ENCODE measurements around the gene PRKCE.

Gene PRKCE

DNA sequence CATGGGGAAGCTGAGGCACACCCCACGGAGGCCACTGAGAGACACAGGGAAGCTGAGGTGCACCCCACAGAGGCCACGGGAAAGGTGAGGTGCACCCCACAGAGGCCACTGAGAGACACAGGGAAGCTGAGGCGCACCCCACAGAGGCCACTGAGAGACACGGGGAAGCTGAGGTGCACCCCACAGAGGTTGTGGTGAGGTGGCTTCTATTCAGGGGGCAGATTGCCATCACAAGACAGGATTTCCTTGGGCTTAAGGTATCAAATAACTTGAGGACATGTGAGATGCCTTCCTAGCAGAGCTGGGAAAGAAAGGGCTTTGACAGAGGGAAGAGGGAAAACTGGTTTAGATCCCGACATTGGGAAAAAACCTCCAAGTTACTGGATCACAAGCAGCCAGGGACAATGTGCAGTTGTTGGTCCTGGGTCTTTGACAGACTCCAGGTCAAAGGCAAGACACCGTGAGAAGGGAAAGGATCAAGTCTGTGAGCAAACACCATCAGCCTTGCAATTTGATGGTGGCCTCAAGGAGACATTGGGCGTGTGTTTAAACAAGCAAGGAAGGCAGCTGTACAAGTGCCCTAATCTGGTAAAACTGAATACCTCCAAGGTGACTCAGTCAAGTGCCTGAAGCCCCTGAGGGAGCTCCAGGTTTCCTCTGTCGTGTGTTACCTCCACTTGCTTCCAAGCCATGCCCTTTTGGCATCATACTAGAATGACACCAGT, 512.5 kb downstream of the PRKCE start:
- DNase-seq (ENCODE audit: low read depth, low spot score), result no peak

DNA sequence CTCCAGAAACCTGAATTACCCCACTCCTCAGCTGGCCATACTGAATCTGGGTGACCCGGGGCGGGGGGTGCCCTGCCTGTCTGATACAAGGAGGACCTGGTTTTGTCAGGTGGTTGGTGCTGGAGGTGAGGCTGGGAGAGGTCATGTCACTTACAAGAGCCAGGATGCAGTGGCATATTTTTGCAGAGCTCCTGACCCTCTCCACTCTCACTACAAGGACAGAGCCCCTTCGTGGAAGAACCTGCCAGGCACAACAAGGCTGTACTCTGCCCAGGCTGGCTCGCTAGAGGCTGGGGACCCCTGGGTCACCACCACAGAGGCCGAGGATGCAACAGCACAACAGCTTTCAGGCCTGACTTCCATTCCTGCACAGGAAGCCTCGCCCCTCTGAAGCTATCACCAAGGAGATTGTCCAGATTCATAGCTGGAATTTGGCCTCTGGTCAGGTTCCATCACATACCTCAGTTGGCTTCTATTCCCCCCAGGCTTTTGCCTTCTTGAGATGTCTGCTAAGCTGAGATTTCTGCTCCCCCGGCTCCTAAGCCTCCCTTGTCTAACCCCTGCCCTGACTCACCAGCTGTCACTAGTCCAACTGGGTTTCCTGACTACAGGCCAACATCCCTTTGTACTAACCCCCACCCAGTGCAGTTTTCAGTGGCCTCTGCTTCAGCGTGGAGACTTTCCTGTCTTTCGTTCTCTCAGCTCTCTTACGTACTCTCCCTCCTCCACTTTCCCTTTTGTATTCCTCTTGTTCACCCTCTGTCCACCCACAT, 513.2 kb downstream of the PRKCE start:
- no peak for DNase-seq (ENCODE audit: low read depth, low spot score)

DNA sequence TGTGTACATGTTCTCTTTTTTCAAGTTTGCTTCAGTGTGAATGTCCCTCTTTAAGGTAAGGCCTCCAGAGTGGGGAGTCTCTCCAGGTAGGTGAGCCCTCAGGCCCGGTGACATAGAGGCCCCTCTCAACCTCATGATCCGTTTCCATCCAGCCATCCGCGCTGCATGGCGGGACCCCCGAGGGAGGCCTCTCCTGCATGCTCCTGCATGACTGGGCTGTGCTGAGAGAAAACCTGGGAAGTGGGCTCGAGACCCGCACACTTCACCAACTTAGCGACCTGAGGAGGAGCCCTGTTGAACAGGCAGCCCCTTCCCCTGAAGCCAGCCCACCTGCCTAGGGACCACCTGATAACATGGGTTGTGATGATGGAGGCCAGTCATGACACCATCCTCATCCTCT, 514.4 kb downstream of the PRKCE start:
- DNase-seq (ENCODE audit: low read depth, low spot score), result no peak

DNA sequence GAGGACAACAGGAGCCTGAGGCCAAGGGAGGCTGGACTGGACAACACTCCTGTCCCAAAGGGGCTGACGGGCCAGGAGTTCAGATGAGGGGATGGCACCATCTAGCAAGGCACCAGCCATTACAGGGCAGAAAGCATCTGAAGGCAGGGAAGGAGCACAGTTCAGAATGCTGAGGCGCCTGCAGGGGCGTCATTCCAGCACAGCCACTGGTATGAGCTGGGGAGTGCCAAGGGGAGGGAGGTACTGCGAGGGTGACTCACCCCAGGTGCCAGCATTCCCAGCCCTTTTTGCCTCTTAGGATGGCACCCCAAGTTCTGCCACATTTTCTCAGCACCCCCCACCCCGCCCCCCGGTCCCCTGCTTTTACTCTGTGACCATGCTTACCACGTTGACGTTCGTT, 515.9 kb downstream of the PRKCE start:
- DNase-seq (ENCODE audit: low read depth, low spot score), result no peak

DNA sequence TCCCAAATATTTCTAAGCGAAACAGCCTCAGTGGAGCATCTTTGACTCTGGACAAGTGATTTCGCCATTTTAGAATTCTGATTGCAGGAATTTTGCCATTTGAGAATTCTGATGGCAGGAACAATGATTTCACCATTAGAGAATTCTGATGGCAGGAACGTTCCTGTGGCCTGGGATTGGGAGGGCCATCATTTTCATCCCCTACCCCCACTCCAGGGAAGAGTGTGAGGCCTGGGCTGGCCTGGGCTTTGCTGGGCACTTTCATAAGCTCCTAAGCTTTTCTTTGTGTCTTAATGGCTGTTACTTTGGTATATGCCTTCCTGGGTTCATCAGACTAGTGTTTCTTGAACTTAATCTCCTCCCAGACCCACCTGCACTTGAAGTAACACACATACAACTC, 516.4 kb downstream of the PRKCE start:
- no peak for DNase-seq (ENCODE audit: low read depth, low spot score)

DNA sequence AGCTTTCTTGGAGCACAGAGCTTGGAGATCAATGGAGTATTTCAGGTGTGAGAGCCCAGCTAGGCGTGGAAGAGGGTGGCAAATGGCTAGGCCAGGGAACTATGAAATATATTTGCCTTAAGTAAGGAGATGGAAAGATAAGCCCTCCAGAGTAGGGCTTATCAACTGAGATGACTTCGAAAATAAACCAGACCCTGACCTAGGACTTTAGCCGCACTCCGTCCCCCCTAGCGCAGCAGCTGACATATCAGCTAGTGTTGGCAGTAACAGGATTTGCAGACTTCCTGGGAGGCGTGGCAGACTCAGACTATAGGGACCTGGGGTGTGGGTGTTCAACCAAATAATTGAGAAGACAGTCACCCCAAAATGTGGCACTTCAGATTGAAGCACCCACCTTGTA, 518.0 kb downstream of the PRKCE start:
- no peak for DNase-seq (ENCODE audit: low read depth, low spot score)

DNA sequence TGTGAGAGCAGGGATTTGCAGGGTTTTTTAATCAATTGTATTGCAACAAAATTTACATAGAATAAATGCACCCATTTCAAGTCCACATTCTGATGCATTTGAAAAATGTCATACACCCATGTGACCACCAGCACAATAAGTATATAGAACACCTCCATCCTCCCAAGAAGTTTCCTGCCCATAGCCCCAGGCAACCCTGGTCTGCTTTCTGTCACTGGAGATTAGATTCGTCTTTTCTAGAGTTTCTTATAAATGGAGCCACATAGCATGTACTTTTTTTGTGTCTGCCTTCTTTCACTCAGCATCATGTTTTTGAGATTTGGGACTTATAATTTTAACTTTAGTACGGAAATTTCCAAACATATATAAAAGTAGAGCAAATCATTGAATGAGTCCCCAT, 518.6 kb downstream of the PRKCE start:
- DNase-seq (ENCODE audit: low read depth, low spot score), result no peak

DNA sequence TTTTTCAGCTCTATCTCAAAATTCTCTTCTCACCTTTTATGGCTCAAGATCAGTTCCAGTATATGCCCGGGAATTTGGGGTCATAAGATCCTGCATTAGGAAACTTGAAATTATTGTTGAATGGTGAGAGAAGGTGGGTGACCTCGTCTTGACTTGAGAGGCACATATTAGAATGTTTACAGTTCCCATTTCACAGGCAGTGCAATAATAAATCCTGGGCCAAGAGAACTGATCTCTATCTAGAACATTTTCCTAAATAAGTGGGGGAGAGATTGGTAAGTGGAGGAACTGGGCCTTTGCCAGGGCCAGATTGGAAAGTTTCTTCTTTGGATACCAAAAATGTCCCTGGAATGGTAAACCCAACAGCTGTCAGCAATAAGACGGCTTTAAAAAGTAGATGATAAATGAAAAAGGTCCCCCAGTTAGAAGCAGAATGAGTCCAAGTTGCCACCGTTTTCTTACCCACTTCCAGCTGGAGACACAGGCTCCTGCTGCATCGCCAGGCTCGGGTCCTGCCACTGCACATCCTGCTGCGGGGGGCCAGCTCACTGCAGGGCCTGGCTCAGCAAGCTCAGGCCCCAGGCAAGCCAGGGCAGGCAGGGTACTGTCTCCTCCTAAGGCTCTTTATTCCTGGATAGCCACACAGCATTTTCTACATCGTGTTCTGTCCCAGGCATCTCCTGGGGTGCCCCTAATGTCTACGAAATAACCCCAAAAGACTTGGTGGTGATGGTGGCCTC, 519.3 kb downstream of the PRKCE start:
- no peak for DNase-seq (ENCODE audit: low read depth, low spot score)

DNA sequence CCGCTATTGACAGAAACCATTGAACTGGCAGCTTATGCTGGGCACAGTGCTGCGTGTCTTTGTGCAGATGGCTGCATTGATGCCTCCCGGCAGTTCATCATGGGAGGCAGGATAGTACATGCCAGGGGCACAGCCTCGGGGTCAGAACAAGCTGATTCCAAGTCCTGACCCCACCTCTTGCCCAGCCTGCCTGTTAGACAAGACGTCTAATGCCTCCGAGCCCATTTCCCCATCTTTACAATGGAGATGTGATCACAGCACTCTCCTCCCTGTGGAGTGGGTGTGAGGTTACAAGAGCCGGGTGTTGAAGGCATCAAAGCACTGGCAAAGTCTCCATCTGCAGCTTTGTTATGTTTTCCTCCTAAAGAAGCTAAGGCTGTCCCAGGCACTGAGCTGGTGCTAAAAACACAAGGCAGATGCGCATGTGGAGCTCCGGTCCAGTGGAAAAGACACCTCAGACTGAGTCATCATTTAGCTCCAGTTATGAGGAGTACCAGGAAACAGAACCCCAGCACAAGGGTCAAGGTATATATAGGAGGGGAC, 520.0 kb downstream of the PRKCE start:
- no peak for DNase-seq (ENCODE audit: low read depth, low spot score)

DNA sequence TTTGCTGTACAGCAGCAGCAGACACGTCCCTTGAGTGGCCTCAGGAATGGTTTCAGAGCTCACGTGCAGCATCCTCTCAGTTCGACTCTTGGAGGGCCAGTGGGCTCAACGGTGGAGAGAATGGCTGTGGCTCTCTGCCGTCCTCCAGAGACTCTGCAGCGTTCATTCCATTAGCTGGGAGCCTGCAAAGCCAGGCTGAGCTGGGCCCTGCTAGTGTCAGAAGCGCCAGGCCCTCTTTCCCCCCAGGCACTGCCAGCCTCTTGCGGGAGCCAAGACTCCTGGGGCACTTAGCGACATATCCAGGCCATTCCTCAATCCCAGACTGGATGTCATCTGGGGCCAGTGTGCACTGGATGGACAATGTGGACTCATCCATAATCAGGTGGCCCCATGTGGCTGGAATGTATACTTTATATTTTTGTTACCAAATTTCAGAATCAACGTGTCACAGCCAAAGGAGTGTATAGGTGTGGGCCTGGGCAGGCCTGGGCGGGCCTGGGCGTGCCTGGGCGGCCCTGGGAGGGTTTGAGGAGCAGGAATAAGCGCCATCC, 520.6 kb downstream of the PRKCE start:
- no peak for DNase-seq (ENCODE audit: low read depth, low spot score)

DNA sequence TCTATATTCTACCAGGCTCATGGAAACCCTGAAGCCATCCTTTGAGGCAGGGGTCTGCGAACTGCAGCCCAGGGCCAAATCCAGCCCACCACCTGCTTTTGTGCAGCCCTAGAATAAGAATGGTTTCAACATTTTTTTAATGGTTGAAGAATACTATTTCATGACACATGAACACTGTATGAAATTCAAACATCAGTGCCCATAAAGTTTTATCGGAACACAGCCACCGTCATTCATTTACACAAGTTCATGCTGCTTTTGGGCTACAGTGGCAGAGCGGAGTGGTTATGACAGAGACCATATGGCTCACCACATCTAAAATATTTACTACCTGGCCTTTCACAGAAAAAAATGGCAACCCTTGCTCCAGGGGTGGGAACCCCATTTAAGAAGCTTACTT, 521.6 kb downstream of the PRKCE start:
- DNase-seq (ENCODE audit: low read depth, low spot score), result no peak

DNA sequence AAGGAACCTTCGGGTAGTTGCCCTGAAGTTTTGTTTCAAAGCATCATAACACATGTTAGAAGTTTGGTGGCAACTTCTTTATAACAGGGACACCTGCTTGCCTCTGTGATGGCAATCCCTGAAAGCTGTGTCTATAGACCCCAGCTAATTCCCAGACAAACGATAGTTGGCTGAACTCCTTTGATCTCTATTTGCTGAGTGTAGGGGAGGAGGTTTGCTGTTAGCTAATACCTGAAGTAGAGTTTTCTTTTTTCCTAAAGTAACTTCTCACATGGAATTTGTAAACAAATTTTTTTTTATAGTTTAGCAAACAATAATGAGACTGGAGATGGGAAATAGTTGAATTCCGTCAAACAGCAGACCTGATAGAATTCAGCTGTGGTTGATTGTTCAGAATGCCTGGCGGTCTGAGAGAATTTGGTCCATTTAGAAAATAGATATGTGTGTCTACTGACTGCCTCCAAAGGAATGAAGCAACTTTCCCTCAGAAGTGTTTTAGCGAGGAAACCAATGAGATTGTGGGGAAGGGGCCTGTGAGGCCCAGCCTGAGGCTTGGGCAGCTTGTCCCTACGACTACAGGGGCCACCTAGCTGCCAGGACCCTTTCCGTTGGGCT, 522.3 kb downstream of the PRKCE start:
- no peak for DNase-seq (ENCODE audit: low read depth, low spot score)

DNA sequence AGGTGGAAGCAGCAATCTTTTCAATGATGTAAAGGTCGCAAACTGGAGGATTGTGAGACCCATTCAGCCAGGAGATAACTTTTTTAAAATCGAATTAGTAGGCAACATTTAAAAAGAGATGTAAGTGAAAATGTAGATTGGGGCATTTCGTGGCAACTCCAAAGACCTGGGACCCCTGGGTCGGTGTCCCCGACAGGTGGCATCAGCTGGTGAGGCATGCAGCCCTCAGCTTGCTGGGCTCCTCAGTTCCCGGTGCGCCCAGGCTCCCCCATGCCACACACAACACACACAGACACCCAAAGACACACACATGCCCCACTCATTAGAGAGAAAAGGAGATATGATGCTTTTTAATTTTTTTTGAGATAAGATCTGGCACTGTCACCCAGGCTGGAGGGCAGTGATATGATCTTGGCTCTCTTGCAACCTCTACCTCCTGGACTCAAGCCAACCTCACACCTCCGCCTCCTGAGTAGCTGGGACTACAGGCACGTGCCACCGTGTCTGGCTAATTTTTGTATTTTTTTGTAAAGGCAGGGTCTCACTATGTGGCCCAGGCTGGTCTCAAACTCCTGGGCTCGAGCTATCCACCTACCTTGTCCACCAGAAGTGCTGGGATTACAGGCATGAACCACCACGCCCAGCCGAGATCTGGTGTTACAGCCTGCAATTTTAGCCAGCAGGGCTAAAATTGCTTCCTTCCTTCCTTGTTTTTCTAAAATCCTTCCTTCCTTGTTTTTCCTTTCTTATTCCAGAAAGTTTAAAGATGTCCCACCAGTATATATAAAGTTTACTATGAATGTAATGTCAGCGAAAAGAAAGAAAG, 523.1 kb downstream of the PRKCE start:
- DNase-seq (ENCODE audit: low read depth, low spot score), result no peak

DNA sequence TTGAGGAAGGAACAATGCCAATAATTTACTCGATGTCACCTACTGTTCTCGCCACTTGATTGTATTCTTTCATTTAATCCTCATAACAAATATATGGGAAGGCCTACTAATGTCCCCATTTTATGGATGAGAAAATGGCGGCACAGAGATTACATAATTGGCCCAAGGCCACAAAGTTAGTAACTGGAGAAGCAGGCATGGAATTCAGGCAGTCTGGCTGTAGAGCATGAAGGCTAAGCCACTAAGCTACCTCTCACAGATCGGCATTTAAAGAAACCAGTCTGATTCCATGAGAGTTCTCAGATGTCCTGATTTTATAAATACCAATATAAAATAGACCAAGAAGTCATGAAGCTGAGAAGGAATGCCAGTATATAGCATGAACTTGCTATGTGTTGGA, 523.9 kb downstream of the PRKCE start:
- no peak for DNase-seq (ENCODE audit: low read depth, low spot score)

DNA sequence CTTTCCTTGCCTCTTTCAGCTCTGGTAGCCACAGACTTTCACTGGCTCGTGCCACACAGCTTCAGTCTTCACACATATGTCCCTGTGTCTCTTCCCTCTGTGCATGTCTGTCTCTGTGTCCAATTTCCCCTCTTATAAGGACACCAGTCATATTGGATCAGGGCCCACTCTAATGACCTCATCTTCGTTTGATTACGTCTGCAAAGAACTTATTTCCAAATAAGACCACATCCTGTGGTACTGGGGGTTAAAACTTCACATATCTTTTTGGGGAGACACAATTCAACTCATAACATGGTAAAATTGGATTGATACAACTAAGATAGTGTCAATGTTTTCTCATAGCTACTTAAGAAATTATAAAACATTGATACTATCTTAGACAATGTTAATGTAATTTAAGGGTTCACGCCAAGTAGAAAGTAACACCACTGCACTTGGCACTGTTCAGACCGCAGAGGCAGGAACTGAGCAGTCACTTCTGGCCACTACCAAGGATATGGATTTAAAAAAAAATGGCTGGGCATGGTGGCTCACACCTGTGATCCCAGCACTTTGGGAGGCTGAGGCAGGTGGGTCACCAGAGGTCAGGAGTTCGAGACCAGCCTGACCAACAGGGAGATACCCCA, 526.1 kb downstream of the PRKCE start:
- no peak for DNase-seq (ENCODE audit: low read depth, low spot score)

DNA sequence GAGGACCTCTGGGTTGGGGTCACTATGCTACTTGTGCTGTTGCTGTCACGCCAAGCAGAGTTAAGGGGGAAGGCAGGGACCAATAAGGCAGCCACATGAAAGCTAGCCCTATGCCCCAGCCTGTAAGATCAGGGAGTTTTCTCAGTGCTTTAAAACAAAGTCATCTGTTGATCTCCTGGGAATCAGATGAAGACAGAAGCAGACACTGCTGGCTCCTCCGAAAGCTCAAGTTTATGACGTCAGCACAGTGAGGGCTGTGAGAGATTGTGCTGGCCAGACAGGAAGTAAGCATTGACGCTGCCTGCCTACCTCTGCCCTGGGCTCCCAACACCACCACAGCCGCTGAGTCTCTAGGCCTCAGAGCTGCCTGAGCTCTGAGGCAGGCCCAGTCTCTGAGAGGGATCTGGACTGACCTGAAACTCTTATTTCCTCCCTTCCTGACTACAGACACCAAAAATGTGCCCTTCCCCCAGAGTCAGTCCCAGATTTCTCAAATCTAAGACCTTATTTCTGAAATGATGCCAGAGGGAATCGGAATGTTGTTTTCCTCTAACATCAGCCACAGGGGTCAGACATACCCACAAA, 527.7 kb downstream of the PRKCE start:
- peak; percentile 11 for DNase-seq (ENCODE audit: low read depth, low spot score)

DNA sequence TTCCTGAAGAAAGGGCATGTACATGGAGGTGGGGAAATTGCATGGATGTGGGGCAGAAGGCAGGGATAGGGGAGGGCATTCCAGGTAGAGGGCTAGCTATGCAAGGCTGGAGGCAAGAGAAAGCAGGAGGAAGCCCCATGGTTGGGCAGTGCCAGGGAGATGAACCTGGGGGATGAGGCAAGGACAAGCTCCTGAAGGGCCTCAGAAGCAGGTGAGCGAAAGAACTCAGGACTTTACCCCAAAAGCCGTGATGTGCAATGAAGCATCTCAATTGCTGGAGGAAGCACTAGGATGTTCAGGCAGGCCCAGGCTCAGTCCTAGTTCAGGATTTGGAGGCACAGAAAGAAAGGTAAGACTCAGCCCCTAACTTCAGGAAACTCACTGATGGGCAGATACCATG, 528.7 kb downstream of the PRKCE start:
- DNase-seq (ENCODE audit: low read depth, low spot score), result no peak

DNA sequence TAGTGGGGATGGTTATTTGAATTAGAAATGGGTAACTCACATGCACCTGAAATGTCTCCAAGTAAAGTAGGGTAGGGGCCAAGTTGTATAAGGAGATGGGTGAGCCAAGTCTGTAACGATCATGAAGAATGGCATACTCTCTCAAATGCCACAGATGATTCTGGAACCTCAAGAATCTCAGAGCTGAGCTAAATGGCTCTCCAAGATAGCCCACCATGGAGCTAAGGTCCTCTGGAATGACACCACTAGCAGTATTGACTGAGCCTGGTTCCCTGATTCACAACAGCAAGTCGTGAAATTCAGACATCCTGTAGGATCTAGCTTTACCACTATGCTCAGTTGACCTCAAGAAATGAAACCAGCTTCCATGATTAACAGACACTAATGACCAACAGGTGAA, 529.8 kb downstream of the PRKCE start:
- no peak for DNase-seq (ENCODE audit: low read depth, low spot score)

DNA sequence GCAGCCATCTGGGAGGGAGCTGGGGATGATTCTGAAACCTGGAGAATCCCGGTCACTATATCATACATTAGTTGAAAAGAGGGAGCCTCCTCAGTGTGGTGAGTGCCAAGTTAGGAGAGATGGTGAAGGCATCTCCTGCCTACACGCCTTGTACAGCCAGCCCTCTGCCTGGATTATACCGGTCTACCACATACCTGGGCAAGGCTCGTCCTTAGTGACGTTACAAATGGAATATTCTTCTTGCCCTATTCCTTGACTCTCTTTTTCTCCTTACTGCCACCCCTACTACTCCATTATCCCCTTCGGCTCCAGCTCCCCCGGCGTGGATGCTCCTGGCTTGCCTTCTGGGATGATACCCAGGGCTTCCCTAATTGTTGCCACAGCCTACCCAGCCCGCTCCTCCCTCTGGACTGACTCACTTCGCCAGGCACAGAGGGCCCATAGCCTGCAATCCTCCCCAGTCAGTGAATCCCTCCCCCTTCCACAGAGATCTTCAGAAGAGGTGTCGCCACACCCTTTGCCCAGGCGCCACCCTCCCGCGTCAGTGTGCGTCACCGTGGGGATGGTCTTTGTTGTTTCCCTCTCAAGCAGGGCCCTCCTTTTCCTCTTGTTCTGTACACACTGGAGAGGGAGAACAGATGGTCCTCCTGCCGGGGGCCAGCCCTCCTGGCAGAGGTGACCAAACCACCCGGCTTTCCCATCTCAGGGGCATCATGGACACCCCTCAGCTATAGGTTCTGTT, 530.5 kb downstream of the PRKCE start:
- DNase-seq (ENCODE audit: low read depth, low spot score), result no peak

Data from activated CD4-positive, CD25-positive, alpha-beta regulatory T cell treated with anti-CD3 and anti-CD28 coated beads, Interleukin-2, amount 50 U/mL, for 16 hours (primary cell).